ENCODE data around the gene SERPINC1.

- no peak for TF ChIP-seq POLR2AphosphoS5 (IDR thresholded peaks at IDR 0.05; ENCODE audit: low read depth, low read length)
- no peak for TF ChIP-seq TAF1 (IDR thresholded peaks at IDR 0.05; ENCODE audit: borderline replicate concordance, insufficient read depth, low read length)
Measured at GRCh38 chr1:173920861-173921260, 3.7 kb upstream of the SERPINC1 start.
